NOMO-1 (cell line): Measurements from ENCODE around the gene OPN3.
"Not testable (repeated sequence)": the region's sequence is repeated elsewhere in the genome, so short reads cannot be mapped to it uniquely, and the experiment has no call there.

ENCODE experiments used
- DNase-seq, 2 experiments: peaks; one replicate each; lab custom pipeline; 2025; ENCODE audit not compliant: unreplicated experiment in 2 of 2; lab: John Stamatoyannopoulos, UW

Gene OPN3

DNA sequence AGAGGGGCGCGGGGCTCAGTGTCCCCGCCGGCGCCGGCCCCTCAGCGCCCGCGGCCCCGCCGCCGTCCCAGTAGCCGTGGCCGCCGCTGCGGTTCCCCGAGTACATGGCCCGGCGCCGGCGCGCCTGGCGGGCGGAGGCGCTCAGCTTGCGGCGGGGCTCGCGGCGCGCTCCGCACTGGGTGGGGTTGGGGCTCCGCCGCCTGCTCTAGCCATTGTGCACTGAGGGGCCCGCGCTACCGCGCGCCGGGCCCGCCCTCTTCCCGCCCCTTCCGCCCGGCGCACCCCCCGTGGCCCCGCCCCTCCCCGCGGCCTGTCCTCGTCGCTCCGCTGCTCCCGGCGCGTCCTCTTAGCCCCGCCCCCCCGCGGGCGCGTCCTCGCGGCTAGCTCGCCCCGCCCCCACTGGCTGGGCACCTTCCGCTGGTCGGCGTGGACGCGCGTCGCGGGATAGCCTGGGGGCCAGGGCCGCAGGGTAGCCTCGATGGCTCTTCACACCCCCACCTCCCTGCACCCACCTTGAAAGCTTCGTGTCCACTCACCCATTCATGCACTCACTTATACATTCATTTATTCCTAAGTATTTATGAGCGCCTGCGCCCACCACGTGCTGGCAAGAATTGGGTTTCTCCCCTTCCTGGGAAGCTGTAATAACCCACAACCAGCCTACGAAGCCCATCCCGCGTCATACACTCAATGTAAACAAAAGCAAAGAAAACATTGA lies at the start of gene OPN3, which contains the start of gene CHML:
TSS of gene OPN3 (minus strand) at position 221 of the 718 bp plus-strand sequence. CDS start at position 106, 115 bp downstream.
TSS of gene CHML (minus strand) at position 221 of the 718 bp plus-strand sequence. CDS start 4,603 bp downstream, outside the sequence.
- peak; percentile 72 to 89 for DNase-seq

- DNase-seq, result no peak
Observed at GRCh38 chr1:241688940-241689368, 48.8 kb upstream of the OPN3 start.

DNA sequence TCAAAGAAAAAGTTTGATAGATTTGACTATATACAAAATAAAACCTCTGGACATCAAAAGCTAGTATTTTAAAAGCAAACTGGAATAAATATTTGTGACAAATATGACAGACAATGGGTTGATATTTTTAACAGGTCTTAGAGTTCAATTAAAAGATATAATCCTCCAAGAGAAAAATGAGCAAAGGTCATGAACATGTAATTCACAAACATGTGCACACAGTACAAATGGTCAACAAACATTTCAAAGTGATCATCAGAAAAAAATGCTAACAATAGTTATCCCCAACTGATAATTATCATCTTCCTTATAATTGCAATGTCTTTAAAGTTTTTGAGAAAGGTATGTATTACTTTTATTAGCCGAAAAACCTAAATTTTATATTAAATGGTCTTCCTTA lies 43.9 kb upstream of the OPN3 start:
- no peak for DNase-seq

- DNase-seq, result no peak
Observed at GRCh38 chr1:241682921-241683320, 42.8 kb upstream of the OPN3 start.

- not testable (repeated sequence) for DNase-seq
Observed at GRCh38 chr1:241681861-241682448, 41.8 kb upstream of the OPN3 start.

DNA sequence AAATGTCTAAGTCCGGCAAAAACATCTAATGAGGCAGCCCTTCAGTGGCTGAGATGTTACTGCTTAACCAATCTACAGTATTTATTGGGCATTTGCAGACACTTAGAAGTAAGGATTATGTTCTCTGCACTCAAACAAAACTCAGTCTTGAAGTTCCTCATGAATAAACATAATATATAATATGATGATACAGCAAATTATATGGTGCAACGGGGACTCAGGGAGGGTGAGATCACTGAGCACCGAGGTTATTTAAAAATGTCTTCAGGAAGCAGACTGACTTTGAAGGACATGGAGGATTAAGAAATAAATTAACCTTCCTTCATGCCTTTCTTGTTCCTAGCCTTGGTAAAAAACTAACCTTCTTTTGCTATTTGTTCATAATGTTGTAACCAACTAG lies 39.8 kb upstream of the OPN3 start:
- DNase-seq, result no peak

DNA sequence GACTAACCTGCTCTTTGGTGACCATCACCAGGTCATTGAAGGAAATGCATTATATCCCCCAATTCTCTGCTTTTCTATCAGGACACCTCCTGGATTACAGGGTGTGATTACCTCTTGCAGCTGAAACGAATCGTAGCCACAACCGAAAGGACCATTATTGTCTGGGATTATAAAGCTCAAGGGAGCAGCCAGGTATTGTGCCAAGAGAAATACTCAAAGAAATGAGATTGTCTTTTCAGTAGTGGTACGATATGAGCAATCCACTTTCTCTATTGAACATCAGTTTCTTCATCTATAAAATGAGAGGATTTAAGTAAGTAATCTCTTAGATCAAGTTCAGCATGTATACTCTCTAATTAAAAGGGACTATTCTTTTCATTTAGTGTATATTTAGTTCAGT lies 39.2 kb upstream of the OPN3 start:
- no peak for DNase-seq

DNA sequence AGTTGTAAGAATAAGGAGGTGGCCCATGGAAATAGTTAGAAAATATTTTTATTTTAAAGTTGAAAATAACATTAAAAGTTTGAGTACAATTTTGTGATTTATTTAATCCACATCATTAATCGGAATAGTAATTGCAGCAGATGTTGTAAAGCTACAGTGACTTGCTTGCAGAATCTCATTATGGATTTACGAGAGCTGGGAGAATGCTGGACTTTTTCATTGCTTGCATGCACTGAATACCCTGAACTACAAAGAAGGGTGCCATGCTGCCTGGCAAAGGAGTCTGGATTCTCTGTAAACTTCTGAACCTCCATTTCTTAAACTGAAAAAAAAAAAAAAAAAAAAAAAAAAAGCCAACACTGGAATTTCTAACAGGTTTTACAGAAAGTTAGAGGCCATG lies 38.4 kb upstream of the OPN3 start:
- DNase-seq, result no peak

GRCh38 chr1:241677201-241677600 lies 37.0 kb upstream of the OPN3 start:
- DNase-seq, result no peak

DNA sequence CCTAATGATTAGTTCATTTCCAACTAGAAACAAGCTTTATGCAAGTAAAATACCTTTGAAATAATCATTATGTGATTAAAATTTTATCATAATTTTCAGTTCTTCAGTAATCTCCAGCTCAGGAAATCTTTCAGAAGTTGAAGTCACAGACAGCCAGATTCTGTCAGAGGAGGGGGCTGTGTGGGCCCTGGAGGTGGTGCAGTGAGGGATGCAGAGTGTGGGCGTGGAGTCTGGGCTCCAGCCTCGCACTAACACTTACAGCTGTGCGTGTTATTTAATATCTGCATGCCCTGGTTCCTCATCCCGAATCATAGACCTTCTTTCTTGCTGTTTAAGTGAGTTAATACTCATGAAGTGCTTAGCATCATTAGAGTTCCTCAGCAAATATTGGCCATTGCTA lies 35.8 kb upstream of the OPN3 start:
- DNase-seq, result no peak

GRCh38 chr1:241674805-241675384 lies 34.7 kb upstream of the OPN3 start:
- no peak for DNase-seq

GRCh38 chr1:241672301-241672700 lies 32.1 kb upstream of the OPN3 start:
- DNase-seq, result no peak

GRCh38 chr1:241666419-241666818 lies 26.2 kb upstream of the OPN3 start:
- no peak for DNase-seq

GRCh38 chr1:241660424-241660972 lies 20.3 kb upstream of the OPN3 start:
- no peak for DNase-seq

DNA sequence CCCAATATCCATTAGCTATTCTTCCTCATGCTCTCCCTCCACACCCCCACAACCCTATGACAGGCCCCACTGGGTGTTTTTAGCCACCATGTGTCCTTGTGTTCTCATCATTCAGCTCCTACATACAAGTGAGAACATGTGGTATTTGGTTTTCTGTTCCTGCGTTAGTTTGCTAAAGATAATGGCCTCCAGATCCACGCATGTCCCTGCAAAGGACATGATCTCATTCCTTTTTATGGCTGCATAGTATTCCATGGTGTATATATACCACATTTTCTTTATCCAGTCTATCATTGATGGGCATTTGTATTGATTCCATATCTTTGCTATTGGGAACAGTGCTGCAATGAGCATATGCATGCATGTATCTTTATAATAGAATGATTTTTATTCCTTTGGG lies 18.8 kb upstream of the OPN3 start:
- not testable (repeated sequence) for DNase-seq

DNA sequence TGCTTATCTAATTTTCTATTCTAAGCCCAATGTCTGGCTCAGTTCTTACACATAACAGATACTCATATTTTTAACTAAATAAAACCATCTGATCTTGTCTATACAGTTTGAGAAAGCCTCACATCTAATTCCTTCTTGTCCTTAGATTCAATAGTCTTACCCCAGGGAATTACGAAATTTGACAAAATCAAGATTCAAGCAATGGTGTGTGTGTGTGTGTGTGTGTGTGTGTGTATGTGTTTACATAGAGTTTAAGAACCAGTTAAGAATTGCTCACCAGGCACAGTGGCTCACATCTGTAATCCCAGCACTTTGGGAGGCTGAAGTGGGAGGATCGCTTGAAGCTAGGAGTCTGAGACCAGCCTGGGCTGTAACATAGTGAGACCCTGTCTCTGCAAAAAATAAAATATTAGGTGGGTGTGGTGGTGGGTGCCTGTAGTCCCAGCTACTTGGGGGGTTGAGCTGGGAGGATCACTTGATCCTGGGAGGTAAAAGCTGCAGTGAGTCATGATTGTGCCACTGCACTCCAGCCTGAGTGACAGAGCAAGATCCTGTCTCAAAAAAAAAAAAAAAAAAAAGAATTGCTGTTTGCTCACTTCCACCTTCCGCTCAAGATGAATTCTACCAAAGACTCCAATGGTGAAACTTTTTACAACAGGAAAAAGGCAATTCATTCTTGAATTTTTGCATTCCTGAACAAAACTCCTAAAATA lies 18.1 kb upstream of the OPN3 start:
- no peak for DNase-seq

DNA sequence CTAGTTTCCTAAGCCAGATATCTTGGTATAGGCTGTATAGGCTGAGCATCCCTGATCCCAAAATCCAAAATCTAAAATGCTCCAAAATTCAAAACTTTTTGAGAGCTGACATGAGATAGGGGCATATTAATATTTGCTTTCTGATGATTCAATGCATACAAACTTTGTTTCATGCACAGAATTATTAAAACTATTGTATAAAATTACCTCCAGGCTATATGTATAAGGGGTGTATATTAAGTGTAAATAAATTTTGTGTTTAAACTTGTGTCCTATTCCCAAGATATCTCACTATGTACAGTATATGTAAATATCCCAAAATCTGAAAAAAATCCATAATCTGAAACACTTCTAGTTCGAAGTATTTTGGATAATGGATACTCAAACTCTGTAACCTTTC lies 14.5 kb upstream of the OPN3 start:
- DNase-seq, result no peak

DNA sequence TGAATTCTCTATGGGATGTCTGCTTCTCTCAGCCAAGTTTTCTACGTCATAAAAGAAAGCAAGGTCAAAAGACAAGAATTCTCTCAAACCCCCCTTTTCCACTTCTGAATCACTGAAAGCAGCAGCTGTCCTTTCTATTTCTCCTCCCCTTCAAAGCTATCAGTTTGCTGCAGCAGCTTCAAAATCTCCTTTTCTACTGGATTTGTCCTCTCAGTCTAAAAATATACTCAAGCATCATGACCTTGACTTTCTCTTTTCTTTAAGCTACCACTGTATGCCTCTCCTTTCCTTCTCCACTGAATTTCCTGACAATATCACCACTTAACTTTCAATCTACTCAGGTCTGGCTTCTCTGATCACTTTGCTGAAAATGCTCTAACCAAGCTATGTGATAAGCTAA lies 13.8 kb upstream of the OPN3 start:
- no peak for DNase-seq

DNA sequence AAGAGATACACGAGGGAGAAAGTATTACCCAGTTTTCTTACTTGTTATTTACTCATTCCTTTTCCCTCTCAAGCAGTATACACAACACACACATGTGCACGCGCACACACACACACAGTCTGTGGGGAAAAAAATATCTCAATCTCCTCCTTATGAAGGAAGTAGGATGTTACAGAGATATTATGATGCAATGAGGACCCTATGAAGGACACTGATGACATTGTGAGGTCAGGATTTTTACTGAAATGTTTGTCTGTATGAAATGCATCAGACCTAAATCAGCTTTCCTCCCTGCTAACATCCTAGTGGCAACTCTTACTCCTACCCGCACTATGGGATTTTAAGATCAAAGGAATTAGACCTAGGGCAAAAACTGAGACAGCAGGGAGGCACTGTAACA lies 11.8 kb upstream of the OPN3 start, which contains the start of gene WDR64:
TSS of gene WDR64 (plus strand) at position 270 of the 400 bp plus-strand sequence. CDS start 204 bp downstream, outside the sequence.
- no peak for DNase-seq

DNA sequence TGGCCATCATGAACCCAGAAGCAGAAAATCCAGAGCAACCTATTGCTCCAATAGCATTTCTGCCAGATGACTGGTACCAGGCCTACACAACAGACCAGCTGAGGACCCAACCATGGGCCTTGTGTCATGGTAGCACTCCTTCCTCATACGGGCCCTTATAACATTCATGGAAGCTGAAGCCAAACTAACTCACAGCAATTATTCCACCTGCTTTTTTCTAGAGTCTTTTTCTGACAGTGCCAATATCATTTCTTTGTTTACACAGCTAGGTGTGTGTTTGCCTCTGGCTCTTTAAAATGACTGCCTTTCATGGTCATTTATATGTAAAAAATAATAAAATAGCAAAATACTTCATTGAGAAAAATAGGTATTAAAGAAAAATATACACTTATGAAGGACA lies 8.0 kb upstream of the OPN3 start:
- no peak for DNase-seq

DNA sequence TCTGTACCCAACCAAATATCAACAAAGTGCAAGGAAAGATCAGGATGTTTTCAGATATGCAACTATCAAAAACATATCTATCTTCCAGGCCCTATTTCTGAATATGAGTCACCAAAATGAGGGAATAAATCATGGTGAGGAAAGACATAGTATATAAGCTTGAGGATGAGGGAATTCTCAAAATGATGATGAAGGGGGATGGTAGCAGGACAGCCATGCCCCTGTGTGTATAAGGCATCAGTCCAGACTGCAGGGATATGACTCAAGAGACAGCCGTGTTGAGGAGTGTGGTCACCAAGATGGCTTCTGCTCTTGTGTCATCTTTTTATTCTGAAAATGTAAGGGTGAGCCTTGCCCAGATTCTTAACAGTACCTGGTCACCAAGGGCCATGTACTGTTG lies 7.5 kb upstream of the OPN3 start:
- no peak for DNase-seq
